ENCODE results near the gene LAMTOR2. TPM values are rescaled to one million over a fixed set of nuclear protein-coding genes. Genes with fewer than 3 reads are reported as not detected.

The LAMTOR2 gene
- total RNA-seq, 4 donors from 2014 or later, result 51.7 to 80.1 (median 66.9) TPM

DNA sequence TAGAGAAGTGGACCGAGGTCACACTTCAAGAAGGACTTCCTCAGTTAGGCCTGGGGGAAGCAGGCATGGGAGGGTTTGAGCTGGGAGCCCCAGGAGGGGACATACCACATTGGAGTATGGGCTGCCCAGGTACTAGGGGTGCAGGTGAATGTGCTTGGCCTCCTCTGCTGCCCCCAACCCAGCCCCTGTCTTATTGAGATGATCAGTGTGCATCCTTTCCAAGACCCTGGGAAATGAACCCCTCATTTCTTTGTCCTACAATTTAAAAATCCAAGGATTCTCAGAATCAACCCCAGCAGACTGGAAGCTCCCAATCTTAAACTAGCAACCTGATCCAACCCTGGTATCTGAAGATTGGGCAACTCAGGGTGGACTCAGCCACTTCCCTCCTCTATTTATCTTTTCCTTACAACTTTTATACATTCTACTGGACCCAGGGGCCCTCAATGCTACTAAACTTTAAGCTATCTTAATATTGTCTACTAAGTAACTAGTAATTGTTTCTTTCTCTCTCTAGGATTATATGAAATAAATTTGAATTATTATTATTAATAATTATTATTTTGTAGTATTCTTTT is 18.6 kb downstream of the LAMTOR2 start:
- no peak for TF ChIP-seq CTCF (IDR thresholded peaks at IDR 0.05; ENCODE audit: low read depth)

DNA sequence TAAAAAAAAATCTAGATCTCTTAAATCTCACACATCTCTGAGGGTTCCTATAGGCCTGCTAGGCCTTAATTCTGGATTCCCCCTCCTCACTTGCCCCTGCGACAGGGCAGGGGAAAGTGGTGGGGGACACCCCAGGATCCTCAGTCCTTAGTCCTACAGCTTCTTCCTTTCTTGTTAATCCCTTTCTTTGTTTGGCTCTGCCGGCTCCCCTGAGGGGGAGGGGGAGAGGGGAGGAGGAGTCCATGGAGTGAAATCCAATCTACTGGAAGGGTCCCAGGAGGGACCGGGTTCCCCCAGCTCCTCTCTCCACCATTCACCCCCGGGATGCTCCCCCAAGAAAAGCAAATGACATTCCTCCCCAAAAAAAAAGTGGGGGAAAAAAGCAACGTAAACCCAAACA is 19.2 kb downstream of the LAMTOR2 start:
- no peak for TF ChIP-seq CTCF (IDR thresholded peaks at IDR 0.05; ENCODE audit: low read depth)

DNA sequence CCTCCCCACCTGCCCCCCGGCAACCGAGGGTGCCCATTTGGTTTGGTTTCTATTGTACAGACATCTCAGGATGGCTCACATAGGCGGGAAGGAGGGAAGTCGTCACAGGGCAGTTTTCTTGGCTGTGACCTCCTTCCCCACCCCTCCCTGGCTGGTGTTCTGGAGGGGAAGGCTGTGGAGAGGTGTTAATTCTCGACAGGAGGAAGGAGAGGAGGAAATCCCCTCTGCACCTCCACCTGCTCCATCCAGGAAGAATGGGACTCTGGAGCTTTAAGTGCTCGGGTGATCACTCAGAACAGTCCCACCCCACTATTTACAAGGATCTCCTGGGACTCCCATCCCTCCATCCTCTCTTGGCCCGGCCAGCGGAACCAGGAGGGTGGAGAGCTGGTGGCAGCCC is 20.1 kb downstream of the LAMTOR2 start:
- TF ChIP-seq CTCF (IDR thresholded peaks at IDR 0.05; ENCODE audit: low read depth), result no peak

GRCh38 chr1:156075162-156075561 is 20.6 kb downstream of the LAMTOR2 start:
- TF ChIP-seq CTCF (IDR thresholded peaks at IDR 0.05; ENCODE audit: low read depth), result no peak

GRCh38 chr1:156075775-156076204 is 21.2 kb downstream of the LAMTOR2 start:
- no peak for TF ChIP-seq CTCF (IDR thresholded peaks at IDR 0.05; ENCODE audit: low read depth)

GRCh38 chr1:156076609-156077429 is 22.2 kb downstream of the LAMTOR2 start:
- TF ChIP-seq CTCF (IDR thresholded peaks at IDR 0.05; ENCODE audit: low read depth), result no peak

DNA sequence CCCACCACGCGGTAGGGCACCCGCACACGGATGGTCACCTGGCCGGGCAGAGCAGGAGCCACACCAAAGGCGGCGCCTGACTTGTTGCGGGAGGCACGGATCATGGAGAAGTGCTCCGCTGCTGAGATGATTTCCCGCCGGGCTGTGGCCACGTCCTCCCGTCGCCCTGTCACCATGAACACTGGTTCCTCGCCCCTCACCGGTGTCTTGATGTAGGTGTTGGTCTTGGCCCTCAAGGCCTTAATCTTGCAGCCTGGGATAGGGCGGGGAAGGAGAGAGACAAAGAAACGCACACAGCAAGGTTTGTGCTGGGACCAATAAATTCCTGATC is 22.8 kb downstream of the LAMTOR2 start:
- TF ChIP-seq CTCF (IDR thresholded peaks at IDR 0.05; ENCODE audit: low read depth), result no peak
